Glutamatergic neuron (in vitro differentiated cells): Measurements from ENCODE around the gene VPS13A. TPM values are rescaled to one million over a fixed set of nuclear protein-coding genes. Genes with fewer than 3 reads are reported as not detected.

Experiments used
- DNase-seq: peaks from one replicate; pipeline ENCODE4 v3.0.0; 2022
- H3K27ac Mint-ChIP-seq: one replicate; pipeline ENCODE4 v1.8.0; 2020; ENCODE audit warnings: mild to moderate bottlenecking, mixed read lengths, inconsistent platforms; ENCODE audit not compliant: unreplicated experiment
- H3K27me3 Mint-ChIP-seq: one replicate; pipeline ENCODE4 v1.8.0; 2020; ENCODE audit warnings: mild to moderate bottlenecking, moderate library complexity, mixed read lengths, inconsistent platforms; ENCODE audit not compliant: unreplicated experiment
- H3K36me3 Mint-ChIP-seq: one replicate; pipeline ENCODE4 v1.8.0; 2020; ENCODE audit warnings: mild to moderate bottlenecking, mixed read lengths, inconsistent platforms; ENCODE audit not compliant: unreplicated experiment
- H3K4me1 Mint-ChIP-seq: one replicate; pipeline ENCODE4 v1.8.0; 2020; ENCODE audit warnings: mild to moderate bottlenecking, low read depth, mixed read lengths, inconsistent platforms; ENCODE audit not compliant: unreplicated experiment
- H3K4me3 Mint-ChIP-seq: one replicate; pipeline ENCODE4 v1.8.0; 2020; ENCODE audit warnings: mild to moderate bottlenecking, mixed read lengths, inconsistent platforms; ENCODE audit not compliant: unreplicated experiment
- H3K9me3 Mint-ChIP-seq: one replicate; pipeline ENCODE4 v1.8.0; 2020; ENCODE audit warnings: mild to moderate bottlenecking, moderate library complexity, mixed read lengths, inconsistent platforms; ENCODE audit not compliant: unreplicated experiment
- total RNA-seq: library from RNA; stranded (reverse); fragmentation: NEBNext Ultra II Directional; extraction: Animal tissue kit (Norgen Biotek cat#: 25700); gene quantifications from one replicate; pipeline ENCODE4 v1.2.1, GENCODE V29; 2021; ENCODE audit not compliant: unreplicated experiment
- TF ChIP-seq, protein P1 (sequence below): fragments of 200-600 bp; sonication (generic); IDR thresholded peaks from one replicate; pipeline ENCODE4 v1.5.0; 2021; ENCODE audit not compliant: partially characterized antibody, unreplicated experiment

The VPS13A gene
- total RNA-seq, 1 donor from 2014 or later = 43.2 TPM

DNA sequence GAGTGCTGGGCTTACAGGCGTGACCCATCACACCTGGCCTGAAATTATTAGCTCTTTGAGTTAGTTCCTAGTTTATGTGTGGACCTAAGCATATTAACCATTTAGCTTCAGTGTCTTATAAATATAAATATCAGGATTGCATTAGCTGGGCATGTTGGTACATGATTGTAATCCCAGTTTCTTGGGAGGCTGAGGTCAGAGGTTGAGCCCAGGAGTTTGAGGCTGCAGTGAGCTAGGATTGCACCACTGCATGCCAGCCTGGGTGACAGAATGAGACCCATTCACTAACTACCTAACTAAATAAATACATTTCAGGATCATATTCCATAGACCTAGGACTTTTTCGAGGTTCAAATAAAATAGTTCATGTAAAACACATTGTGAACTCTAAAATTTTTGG is 129.8 kb downstream of the VPS13A start:
- H3K27me3 Mint-ChIP-seq = no peaks in the 10 kb centered on the region
- no peak overlapping the region for H3K27ac Mint-ChIP-seq
- TF ChIP-seq, protein P1, sequence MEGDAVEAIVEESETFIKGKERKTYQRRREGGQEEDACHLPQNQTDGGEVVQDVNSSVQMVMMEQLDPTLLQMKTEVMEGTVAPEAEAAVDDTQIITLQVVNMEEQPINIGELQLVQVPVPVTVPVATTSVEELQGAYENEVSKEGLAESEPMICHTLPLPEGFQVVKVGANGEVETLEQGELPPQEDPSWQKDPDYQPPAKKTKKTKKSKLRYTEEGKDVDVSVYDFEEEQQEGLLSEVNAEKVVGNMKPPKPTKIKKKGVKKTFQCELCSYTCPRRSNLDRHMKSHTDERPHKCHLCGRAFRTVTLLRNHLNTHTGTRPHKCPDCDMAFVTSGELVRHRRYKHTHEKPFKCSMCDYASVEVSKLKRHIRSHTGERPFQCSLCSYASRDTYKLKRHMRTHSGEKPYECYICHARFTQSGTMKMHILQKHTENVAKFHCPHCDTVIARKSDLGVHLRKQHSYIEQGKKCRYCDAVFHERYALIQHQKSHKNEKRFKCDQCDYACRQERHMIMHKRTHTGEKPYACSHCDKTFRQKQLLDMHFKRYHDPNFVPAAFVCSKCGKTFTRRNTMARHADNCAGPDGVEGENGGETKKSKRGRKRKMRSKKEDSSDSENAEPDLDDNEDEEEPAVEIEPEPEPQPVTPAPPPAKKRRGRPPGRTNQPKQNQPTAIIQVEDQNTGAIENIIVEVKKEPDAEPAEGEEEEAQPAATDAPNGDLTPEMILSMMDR = no peak
- DNase-seq = no peak
- no peaks in the 10 kb centered on the region for H3K4me1 Mint-ChIP-seq
- H3K9me3 Mint-ChIP-seq = peaks cover 2% of the 10 kb centered on the region
- no peaks in the 10 kb centered on the region for H3K36me3 Mint-ChIP-seq
- H3K4me3 Mint-ChIP-seq = no peak overlapping the region

DNA sequence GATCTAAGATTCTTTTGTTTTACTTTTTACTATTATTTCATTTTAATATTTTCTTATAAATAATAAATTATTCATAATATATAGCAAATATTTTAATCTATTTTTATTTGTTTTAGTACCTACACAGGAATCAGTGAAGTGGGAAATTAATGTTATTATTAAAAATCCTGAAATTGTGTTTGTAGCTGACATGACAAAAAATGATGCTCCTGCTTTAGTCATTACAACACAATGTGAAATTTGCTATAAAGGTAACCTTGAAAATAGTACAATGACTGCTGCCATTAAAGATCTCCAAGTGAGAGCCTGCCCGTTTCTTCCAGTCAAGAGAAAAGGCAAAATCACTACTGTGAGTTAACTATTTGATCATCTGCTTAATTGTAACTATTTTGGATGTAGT is 138.7 kb downstream of the VPS13A start:
- no peak overlapping the region for H3K27ac Mint-ChIP-seq
- no peak for DNase-seq
- no peaks in the 10 kb centered on the region for H3K9me3 Mint-ChIP-seq
- no peaks in the 10 kb centered on the region for H3K27me3 Mint-ChIP-seq
- H3K4me3 Mint-ChIP-seq = no peak overlapping the region
- H3K4me1 Mint-ChIP-seq = no peaks in the 10 kb centered on the region
- TF ChIP-seq, protein P1 = no peak
- no peaks in the 10 kb centered on the region for H3K36me3 Mint-ChIP-seq

DNA sequence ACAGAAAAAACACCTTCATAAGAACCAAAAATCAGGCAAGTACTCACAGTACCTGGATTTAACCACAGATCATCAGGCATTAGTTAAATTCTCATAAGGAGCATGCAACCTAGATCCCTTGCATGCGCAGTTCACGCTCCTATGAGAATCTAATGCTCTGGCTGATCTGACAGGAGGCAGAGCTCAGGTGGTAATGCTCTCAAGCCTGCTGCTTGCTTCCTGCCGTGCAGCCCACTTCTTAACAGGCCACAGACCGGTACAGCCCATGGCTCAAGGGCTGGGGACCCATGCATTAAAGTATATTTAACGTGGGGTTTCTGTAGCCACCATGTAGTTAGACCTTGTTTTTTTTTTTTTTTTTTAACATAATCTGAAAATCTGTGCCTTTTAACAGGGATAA is 147.7 kb downstream of the VPS13A start:
- DNase-seq = no peak
- Mint-ChIP-seq H3K36me3 (no peaks in the 10 kb centered on the region), H3K4me1 (no peaks in the 10 kb centered on the region), H3K27ac (no peak overlapping the region), H3K27me3 (no peaks in the 10 kb centered on the region), H3K4me3 (no peak overlapping the region), H3K9me3 (peaks cover 2% of the 10 kb centered on the region)
- TF ChIP-seq, protein P1 = no peak

DNA sequence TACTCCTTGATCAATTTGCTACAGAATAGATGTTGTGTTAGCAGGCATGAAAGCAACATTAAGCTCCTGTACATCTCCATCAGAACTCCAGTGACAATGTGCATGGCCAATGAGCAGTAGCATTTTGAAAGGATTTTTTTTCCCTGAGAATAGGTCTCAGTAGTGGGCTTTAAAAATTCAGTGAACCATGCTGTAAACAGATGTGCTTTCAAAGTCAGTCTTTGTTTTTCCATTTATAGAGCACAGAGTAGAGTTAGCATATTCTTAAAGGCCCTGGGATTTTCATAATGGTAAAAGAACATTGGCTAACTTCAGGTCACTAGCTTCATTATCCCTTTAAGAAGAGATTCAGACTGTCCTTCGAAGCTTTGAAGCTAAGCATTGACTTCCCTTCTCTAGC is 150.8 kb downstream of the VPS13A start:
- H3K4me1 Mint-ChIP-seq = no peaks in the 10 kb centered on the region
- H3K27ac Mint-ChIP-seq = no peak overlapping the region
- DNase-seq = no peak
- H3K27me3 Mint-ChIP-seq = no peaks in the 10 kb centered on the region
- no peak overlapping the region for H3K4me3 Mint-ChIP-seq
- TF ChIP-seq, protein P1 = no peak
- no peaks in the 10 kb centered on the region for H3K36me3 Mint-ChIP-seq
- H3K9me3 Mint-ChIP-seq = peaks cover 2% of the 10 kb centered on the region

DNA sequence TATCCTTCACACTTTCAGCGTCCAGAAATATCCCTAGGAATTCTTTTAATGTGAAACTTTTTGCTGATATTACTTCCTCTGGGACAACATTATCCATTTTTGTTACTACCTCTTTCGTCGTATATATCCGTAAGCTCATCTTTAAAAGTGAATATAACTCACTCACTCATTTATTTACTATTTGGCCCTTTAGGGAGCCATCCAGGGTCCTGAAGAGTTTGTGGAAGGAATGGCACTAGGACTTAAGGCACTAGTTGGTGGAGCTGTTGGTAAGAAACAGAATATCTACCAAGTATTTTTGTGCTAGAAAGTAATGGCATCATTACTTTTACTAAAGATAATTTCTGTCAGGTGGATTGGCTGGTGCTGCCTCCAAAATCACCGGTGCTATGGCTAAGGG is 192.7 kb downstream of the VPS13A start:
- Mint-ChIP-seq H3K27ac (no peak overlapping the region), H3K36me3 (peaks cover 6% of the 10 kb centered on the region), H3K27me3 (no peaks in the 10 kb centered on the region), H3K4me3 (no peak overlapping the region), H3K9me3 (peaks cover 1% of the 10 kb centered on the region), H3K4me1 (no peaks in the 10 kb centered on the region)
- no peak for DNase-seq
- TF ChIP-seq, protein P1 = no peak
